HG03521 (cell line): ENCODE measurements around the gene TNFRSF18.
"Not testable (repeated sequence)": the region's sequence is repeated elsewhere in the genome, so short reads cannot be mapped to it uniquely, and the experiment has no call there.

Experiments
- ATAC-seq: cut with Tn5 transposase; IDR thresholded peaks from one replicate; pipeline ENCODE4 v1.9.1; 2021; ENCODE audit warnings: mild to moderate bottlenecking, moderate library complexity; ENCODE audit not compliant: unreplicated experiment

TNFRSF18 gene, protein sequence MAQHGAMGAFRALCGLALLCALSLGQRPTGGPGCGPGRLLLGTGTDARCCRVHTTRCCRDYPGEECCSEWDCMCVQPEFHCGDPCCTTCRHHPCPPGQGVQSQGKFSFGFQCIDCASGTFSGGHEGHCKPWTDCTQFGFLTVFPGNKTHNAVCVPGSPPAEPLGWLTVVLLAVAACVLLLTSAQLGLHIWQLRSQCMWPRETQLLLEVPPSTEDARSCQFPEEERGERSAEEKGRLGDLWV

GRCh38 chr1:1206376-1206965 lies at the start of gene TNFRSF18:
Gene TNFRSF18 (minus strand): TSS chr1:1206592. CDS start chr1:1206571, 21 bp downstream.
- ATAC-seq, result no peak

GRCh38 chr1:1255611-1256010 lies 49.2 kb upstream of the TNFRSF18 start:
- ATAC-seq, result no peak

DNA sequence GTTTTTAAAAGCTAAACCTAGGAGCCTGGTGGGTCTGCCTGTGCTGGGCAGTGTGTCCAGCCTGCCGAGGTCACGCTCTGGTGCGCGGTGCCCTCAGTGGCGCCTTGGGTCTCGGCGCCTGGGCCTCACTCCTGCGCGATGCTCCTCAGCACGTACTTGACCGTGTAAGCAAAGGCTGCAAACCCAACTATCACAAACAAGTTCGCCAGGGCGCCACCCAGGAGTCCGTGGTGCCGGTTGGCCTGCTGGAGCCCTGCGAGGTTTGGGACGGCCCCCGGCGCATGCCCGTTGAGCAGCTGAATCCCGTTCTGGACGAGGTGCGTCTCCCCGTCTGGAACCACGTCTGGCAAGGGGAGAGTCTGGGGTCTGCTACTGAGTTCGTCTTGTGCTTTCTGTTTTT lies 48.7 kb upstream of the TNFRSF18 start:
- ATAC-seq, result no peak

DNA sequence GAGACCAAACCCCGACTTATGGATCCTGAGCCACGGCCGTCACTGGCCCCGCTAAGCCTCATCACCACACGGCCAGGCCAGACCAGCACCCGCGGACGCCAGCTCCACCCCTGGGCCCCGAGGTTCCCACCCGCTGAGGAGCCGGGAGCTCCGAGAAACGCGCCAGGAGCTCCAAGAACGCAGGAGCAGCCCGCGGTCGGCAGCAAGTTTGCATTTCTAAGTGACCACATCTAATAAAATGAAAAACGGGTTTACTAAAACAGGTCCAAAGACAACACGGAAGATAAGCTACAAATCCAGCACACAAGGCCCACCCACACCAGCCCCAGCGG lies 48.2 kb upstream of the TNFRSF18 start:
- ATAC-seq, result no peak

- no peak for ATAC-seq
Measured at GRCh38 chr1:1253972-1254666, 47.7 kb upstream of the TNFRSF18 start.

DNA sequence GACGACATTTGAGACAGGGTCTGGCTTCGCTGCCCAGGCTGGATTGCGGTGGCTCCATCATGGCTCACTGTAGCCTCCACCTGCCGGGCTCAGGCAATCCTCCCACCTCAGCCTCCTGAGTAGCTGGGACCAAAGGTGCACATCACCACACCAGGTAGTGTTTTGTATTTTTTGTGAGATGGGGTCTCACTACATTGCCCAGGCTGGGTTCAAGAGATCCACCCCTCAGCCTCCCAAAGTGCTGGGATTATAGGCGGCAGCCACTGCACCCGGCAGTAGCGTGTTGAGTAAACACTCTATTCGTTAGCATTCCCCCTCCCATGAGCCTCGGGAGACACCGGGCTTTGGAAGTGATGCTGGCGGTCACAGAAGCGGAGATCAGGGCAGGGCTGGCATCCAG lies 46.9 kb upstream of the TNFRSF18 start:
- ATAC-seq, result no peak

DNA sequence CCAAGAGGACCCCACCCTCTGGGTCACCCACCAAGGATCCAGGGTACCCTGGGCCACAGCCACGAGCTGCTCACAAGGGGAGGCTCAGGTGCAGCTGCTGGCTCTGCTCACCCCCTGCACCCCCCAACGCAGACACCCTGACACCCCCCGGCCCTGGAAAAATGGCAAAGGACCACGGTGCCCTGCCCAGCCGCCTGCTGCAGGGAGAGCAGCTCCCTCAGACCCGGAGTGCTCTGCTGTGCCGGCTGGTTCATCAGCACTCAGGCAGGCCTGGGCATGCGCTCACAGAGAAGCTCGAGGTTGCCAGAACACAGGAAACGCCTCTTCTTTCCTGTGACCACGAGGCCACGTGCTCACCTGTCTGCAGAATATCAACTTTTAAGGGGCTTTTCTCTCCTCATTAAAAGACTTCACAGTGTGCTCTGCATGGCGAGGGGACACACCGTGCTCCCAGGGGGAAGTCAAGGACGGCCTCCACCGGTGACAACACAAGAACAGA lies 44.4 kb upstream of the TNFRSF18 start:
- ATAC-seq, result peak; percentile 59

GRCh38 chr1:1248009-1248913 lies 41.9 kb upstream of the TNFRSF18 start:
- not testable (repeated sequence) for ATAC-seq

DNA sequence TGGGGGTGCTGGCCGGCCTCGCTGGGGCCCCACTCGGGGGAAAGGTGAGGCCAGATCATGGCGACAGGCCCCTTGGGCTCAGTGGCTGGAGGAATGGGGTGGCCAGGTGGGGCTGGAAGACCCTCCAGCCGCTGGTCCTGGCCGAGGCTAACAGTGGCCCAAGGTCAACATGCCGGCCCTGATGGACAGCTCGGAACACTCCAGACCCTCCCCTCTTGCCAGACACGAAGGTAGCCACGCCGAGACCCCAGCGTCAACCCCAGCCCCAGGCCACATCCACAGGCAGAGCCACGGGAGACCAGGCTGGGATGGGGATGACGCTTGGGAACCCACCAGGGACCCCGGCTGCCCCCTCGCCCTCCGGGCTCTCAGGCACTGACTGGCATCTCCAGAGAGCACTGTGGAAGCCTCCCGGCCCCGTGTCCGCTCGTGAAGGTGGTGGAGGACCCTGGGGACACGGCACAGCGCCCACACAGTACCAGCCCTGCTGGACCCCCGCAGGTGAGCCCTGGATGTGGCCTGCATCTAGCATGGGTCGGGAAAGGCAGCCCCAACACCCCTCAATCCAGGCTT lies 41.0 kb upstream of the TNFRSF18 start:
- no peak for ATAC-seq

- ATAC-seq, result no peak
Measured at GRCh38 chr1:1246577-1247340, 40.4 kb upstream of the TNFRSF18 start, which contains the start of gene C1QTNF12. Gene C1QTNF12 (minus strand): TSS chr1:1246722. CDS start chr1:1246690, 32 bp downstream.

DNA sequence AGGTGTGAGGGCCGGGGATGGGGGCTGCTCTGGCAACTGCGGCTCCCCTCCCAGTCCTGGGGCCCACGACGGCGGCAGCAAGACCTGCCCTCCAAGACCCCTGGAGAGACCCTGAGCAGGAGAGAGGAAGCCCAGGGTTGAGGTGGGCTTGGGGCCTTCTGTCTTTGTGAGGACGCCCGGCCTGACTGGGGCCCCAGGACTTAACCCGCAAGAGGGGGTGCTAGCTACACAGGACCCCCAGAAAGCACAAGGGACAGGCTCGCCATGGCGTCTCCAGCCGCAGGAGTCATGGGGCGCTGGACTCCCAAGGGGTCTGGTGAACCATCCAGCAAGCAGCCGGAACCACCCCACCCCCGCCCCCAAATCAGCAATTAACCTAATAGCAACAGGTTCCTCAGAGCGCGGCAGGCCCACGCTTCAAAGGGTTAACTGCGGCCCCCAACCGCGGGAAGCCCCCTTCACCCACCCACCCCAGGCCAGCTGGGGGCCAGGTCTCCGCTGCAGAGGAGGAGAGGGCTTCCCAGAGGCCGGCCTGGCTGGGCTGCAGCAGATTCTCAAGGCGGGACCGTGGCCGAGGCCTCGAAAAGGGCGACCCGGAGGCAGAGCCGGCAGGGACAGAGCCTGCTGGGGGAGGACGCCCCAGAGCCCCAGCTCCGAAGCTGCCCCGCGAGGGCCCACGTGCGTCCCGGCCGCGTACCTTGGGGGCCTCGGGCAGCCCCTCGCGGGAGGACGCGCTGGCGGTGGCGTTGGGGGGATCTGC lies 39.6 kb upstream of the TNFRSF18 start:
- no peak for ATAC-seq

DNA sequence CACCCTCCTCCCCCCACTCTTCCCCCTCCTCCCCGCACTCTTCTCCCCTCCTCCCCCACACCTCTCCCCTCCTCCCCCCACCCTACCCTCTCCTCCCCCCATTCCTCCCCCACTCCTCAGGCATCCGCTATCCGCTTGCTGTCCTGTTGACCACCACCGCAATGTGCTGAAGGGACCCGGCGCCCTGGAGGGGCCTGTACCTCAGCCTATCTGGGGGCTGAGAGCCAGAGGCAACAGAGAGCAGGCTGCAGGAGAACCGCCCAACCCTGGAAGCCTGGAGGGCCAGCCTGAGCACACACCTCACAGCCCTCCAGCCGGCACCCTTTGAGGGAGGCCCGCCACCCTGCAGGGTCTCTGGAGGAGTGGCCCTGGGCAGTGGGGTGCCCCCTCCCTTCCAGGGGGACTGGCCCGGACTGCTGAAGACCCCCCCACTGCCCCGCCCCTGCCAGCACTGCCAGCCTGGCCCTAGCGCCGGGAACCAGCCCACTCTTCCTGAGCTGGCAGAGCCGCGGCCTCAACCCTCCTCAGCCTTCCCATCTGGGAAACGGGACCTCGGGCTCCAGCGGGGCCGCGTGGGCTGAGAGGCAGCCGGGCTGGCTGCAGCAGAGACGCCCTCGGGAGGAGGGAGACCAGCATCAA lies 38.9 kb upstream of the TNFRSF18 start:
- no peak for ATAC-seq

- no peak for ATAC-seq
Measured at GRCh38 chr1:1244192-1244811, 37.9 kb upstream of the TNFRSF18 start.

- ATAC-seq, result no peak
Measured at GRCh38 chr1:1243807-1244191, 37.4 kb upstream of the TNFRSF18 start.

DNA sequence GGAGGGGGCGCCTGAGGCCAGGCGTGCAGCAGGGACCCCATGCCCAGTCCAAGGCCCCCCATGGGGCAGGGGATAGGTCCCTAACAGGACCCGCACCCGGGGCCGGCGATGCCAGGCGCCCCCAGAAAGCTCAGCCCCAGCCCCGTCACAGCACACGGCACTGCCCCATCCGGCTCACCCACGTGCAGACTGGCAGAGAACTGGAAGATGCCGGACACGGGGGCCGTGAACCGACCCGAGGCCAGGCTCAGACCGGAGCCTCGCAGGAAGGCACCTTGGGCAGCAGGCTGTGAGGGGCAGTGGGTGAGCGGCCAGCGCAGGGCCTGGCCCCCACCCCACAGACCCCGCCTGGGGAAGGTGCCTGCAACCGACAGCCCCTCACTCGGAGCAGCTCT lies 36.9 kb upstream of the TNFRSF18 start:
- no peak for ATAC-seq

DNA sequence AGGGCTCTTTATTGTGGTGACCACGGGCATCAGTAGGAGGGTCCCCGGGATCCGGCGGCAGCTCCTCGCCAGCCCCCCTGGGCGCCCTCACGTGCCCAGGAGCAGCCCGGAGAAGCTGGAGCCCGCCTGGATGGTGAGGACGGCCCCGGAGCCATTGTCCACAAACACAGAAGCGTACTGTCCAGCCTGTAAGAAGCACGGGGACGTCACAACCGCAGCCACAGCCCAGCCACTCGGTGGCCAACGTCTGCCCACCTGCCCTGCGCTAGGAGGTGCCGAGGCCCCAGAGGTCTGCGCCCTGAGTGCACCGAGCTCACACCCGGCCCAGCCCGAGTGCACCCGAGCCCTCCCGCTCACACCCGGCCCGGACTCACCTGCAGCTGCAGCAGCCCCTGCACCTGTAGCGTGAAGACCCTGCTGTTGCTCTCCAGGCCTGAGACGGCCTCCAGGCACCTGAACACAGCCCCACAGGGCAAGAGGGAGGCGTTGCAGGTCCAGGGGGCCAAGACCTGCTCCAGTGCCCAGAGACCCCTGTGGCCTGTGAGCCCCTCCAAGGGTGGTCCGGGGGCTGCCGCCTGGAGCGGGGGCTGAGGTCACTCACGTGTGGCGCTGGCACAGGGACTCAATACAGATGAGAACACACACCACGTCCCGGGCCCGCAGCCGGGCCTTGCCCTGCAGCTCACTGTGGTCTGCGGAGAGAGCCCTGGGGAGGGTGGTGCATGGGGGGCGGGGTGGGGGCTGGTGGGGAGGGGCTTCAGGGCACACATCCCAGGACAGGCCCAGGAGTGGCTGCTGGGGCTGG lies 36.3 kb upstream of the TNFRSF18 start:
- ATAC-seq, result no peak

- ATAC-seq, result no peak
Measured at GRCh38 chr1:1241588-1242219, 35.3 kb upstream of the TNFRSF18 start.
